ENCODE results near the gene TAS2R14. TPM values are rescaled to one million over a fixed set of nuclear protein-coding genes. Genes with fewer than 3 reads are reported as not detected.

Gene TAS2R14
- total and polyA plus RNA-seq, 2 donors (not counting 3 experiments of a cell fraction or from before 2014, with no cell fraction given) = 0.91 to 4.2 TPM

DNA sequence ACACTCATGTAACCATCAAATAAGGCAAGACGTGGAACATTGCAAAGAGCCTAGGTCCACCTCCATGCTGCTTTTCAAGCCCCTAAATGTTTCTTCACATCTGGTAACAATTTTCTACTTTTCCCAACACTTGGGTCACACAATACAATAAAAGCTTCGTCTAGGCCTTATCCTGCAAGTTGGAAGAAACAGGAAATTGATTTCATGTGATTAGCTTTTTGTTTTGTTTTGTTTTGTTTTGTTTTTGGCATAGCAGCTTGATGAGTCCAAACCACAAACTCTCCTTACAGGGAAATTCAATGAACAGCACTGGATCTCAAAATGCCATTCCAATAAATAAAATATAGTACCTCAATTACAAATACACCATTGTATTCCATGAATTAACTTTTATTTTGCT lies 28.3 kb upstream of the TAS2R14 start:
- intact Hi-C loops (cut with micrococcal nuclease) = loop anchor here (5.0 to 10.0 kb wide), 2 partner anchors 207 to 520 kb away; partner anchors contain the start of gene SMIM10L1
- H3K4me3 ChIP-seq (replicated peaks in 1 of 3; ENCODE audit: insufficient read depth in 1 of 3, low read depth in 1 of 3, low read length in 3 of 3) = no peak overlapping the region

More for the DNA sequence above, 28.3 kb upstream of the TAS2R14 start:
- TF ChIP-seq EZH2 (IDR thresholded peaks at IDR 0.05; ENCODE audit: borderline replicate concordance, low read depth, low read length, severe bottlenecking) (no peak), JUN (IDR thresholded peaks at IDR 0.05; ENCODE audit: borderline replicate concordance, insufficient read depth, insufficient read length, low read depth) (peak; percentile 58), MYC (IDR thresholded peaks at IDR 0.05; ENCODE audit: low read depth, low read length) (no peak), GATA2 (IDR thresholded peaks at IDR 0.05; ENCODE audit: insufficient read depth, insufficient read length, low read depth, low read length) (peak; percentile 34), POLR2AphosphoS5 (IDR thresholded peaks at IDR 0.05; ENCODE audit: insufficient read depth, low read depth, low read length) (no peak), FOS (IDR thresholded peaks at IDR 0.05; ENCODE audit: borderline replicate concordance, insufficient read depth, low read length) (peak; percentile 32), POLR2A (IDR thresholded peaks at IDR 0.05; ENCODE audit: low read depth, low read length) (no peak)
- TF ChIP-seq, protein P1, sequence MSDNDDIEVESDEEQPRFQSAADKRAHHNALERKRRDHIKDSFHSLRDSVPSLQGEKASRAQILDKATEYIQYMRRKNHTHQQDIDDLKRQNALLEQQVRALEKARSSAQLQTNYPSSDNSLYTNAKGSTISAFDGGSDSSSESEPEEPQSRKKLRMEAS (IDR thresholded peaks at IDR 0.05; ENCODE audit: insufficient read depth, insufficient read length) = no peak
- TF ChIP-seq, protein P2, sequence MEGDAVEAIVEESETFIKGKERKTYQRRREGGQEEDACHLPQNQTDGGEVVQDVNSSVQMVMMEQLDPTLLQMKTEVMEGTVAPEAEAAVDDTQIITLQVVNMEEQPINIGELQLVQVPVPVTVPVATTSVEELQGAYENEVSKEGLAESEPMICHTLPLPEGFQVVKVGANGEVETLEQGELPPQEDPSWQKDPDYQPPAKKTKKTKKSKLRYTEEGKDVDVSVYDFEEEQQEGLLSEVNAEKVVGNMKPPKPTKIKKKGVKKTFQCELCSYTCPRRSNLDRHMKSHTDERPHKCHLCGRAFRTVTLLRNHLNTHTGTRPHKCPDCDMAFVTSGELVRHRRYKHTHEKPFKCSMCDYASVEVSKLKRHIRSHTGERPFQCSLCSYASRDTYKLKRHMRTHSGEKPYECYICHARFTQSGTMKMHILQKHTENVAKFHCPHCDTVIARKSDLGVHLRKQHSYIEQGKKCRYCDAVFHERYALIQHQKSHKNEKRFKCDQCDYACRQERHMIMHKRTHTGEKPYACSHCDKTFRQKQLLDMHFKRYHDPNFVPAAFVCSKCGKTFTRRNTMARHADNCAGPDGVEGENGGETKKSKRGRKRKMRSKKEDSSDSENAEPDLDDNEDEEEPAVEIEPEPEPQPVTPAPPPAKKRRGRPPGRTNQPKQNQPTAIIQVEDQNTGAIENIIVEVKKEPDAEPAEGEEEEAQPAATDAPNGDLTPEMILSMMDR (IDR thresholded peaks at IDR 0.05; ENCODE audit: extremely low read depth in 1 of 2, insufficient read depth in 1 of 2, low read depth in 1 of 2, low read length in 2 of 2) = no peak
- no peaks in the 10 kb centered on the region for H3K36me3 ChIP-seq (ENCODE audit: control insufficient read depth in 2 of 2, extremely low read depth in 1 of 2, insufficient read depth in 2 of 2, low read length in 2 of 2)
- BruUV-seq (replicated peaks) = no TSS peak
- FAIRE-seq (peak; percentile 82), DNase-seq (ENCODE audit: low read depth, low spot score) (peak; percentile 79)
- no peaks in the 10 kb centered on the region for H4K20me1 ChIP-seq (replicated peaks; ENCODE audit: control insufficient read depth, extremely low read depth, insufficient read depth, low read length)
- peak overlapping the region; percentile 55 for H3K9ac ChIP-seq (replicated peaks; ENCODE audit: extremely low read depth, insufficient read depth, low read length)
- POLR2A ChIA-PET = interaction anchor here (0.6 kb wide), 1 partner anchor 32 kb away, joined by 3 read pairs; no protein-coding TSS in a partner anchor
- CTCF ChIA-PET = no interaction called here
- H3K79me2 ChIP-seq (ENCODE audit: control insufficient read depth, insufficient read depth, low read length) = no peaks in the 10 kb centered on the region
- dilution Hi-C loops (cut with MboI; ENCODE audit: extremely low pct_ligation_motif_present, low sequenced_read_pairs) = no loop called here
- no peak overlapping the region for H2AFZ ChIP-seq (ENCODE audit: low read depth, low read length)
- peak overlapping the region; percentile 52 for H3K4me2 ChIP-seq (ENCODE audit: insufficient read depth, low read length)
- no peaks in the 10 kb centered on the region for H3K27me3 ChIP-seq (ENCODE audit: control insufficient read depth in 2 of 2, insufficient read depth in 2 of 2, low read length in 2 of 2)
- no peaks in the 10 kb centered on the region for H3K9me1 ChIP-seq (replicated peaks; ENCODE audit: control insufficient read depth, extremely low read depth, insufficient read depth, low read length)
- no peaks in the 10 kb centered on the region for H3K9me3 ChIP-seq (replicated peaks; ENCODE audit: control insufficient read depth, insufficient read depth, low read length)
- H3K27ac ChIP-seq (ENCODE audit: insufficient read depth, low read depth, low read length) = peak overlapping the region; percentile 77
- peaks cover 21% of the 10 kb centered on the region for H3K4me1 ChIP-seq (ENCODE audit: control insufficient read depth, extremely low read depth, insufficient read depth, low read length)
